Measurements from ENCODE around the gene ETV5. TPM values are rescaled to one million over a fixed set of nuclear protein-coding genes. Genes with fewer than 3 reads are reported as not detected.

The ETV5 gene
- polyA plus RNA-seq, 1 donor from 2014 or later, result 0.30 TPM

- H3K27ac ChIP-seq (ENCODE audit: low read length), result no peak overlapping the region
- no peaks in the 10 kb centered on the region for H3K9me3 ChIP-seq (ENCODE audit: low read length)
- no peak overlapping the region for H3K9ac ChIP-seq (ENCODE audit: low read length)
- H4K20me1 ChIP-seq (ENCODE audit: insufficient read depth), result no peaks in the 10 kb centered on the region
- H3K9me2 ChIP-seq (ENCODE audit: insufficient read depth, low read length), result no peaks in the 10 kb centered on the region
- H3K79me2 ChIP-seq (replicated peaks; ENCODE audit: insufficient read depth, low read length), result no peaks in the 10 kb centered on the region
- H2AFZ ChIP-seq (ENCODE audit: low read depth, low read length), result no peak overlapping the region
- no peak overlapping the region for H3K4me2 ChIP-seq (ENCODE audit: low read length)
- no peaks in the 10 kb centered on the region for H3K27me3 ChIP-seq (ENCODE audit: insufficient read depth, low read depth, low read length)
- H3F3A ChIP-seq (ENCODE audit: insufficient read depth, low read length, poor library complexity, severe bottlenecking), result no peaks in the 10 kb centered on the region
- no peak for TF ChIP-seq RAD21 (conservative IDR thresholded peaks at IDR 0.05)
- TF ChIP-seq TAF1 (IDR thresholded peaks at IDR 0.05; ENCODE audit: low read depth), result no peak
- TF ChIP-seq CTCF (IDR thresholded peaks at IDR 0.05; ENCODE audit: poor library complexity, severe bottlenecking), result no peak
- no peak for TF ChIP-seq REST (IDR thresholded peaks at IDR 0.05; ENCODE audit: borderline replicate concordance)
- TF ChIP-seq POLR2AphosphoS5 (IDR thresholded peaks at IDR 0.05), result no peak
- no peak for TF ChIP-seq EP300 (conservative IDR thresholded peaks at IDR 0.05; ENCODE audit: poor library complexity, severe bottlenecking)
- no peak for TF ChIP-seq SMC3 (conservative IDR thresholded peaks at IDR 0.05; ENCODE audit: poor library complexity)
- TF ChIP-seq MXI1 (conservative IDR thresholded peaks at IDR 0.05; ENCODE audit: poor library complexity, severe bottlenecking), result no peak
- no peak for TF ChIP-seq EZH2 (IDR thresholded peaks at IDR 0.05; ENCODE audit: borderline replicate concordance, insufficient read depth, low read length, poor library complexity, severe bottlenecking)
- no peaks in the 10 kb centered on the region for H3K36me3 ChIP-seq (ENCODE audit: insufficient read depth, low read length)
- no peak overlapping the region for H3K4me3 ChIP-seq (ENCODE audit: low read length)
Observed at GRCh38 chr3:186118692-186119091, 9.8 kb upstream of the ETV5 start.

GRCh38 chr3:186117521-186118134 lies 8.7 kb upstream of the ETV5 start:
- no peaks in the 10 kb centered on the region for H3K36me3 ChIP-seq (ENCODE audit: insufficient read depth, low read length)
- H3F3A ChIP-seq (ENCODE audit: insufficient read depth, low read length, poor library complexity, severe bottlenecking), result no peaks in the 10 kb centered on the region
- H3K9me3 ChIP-seq (ENCODE audit: low read length), result no peaks in the 10 kb centered on the region
- TF ChIP-seq MXI1 (conservative IDR thresholded peaks at IDR 0.05; ENCODE audit: poor library complexity, severe bottlenecking), result no peak
- TF ChIP-seq RAD21 (conservative IDR thresholded peaks at IDR 0.05), result no peak
- TF ChIP-seq EP300 (conservative IDR thresholded peaks at IDR 0.05; ENCODE audit: poor library complexity, severe bottlenecking), result no peak
- TF ChIP-seq SMC3 (conservative IDR thresholded peaks at IDR 0.05; ENCODE audit: poor library complexity), result no peak
- no peak for TF ChIP-seq POLR2AphosphoS5 (IDR thresholded peaks at IDR 0.05)
- no peak for TF ChIP-seq REST (IDR thresholded peaks at IDR 0.05; ENCODE audit: borderline replicate concordance)
- no peak overlapping the region for H3K27ac ChIP-seq (ENCODE audit: low read length)
- H2AFZ ChIP-seq (ENCODE audit: low read depth, low read length), result no peak overlapping the region
- no peaks in the 10 kb centered on the region for H3K79me2 ChIP-seq (replicated peaks; ENCODE audit: insufficient read depth, low read length)
- H3K9me2 ChIP-seq (ENCODE audit: insufficient read depth, low read length), result no peaks in the 10 kb centered on the region
- no peaks in the 10 kb centered on the region for H3K27me3 ChIP-seq (ENCODE audit: insufficient read depth, low read depth, low read length)
- no peak overlapping the region for H3K9ac ChIP-seq (ENCODE audit: low read length)
- H3K4me3 ChIP-seq (ENCODE audit: low read length), result no peak overlapping the region
- no peaks in the 10 kb centered on the region for H4K20me1 ChIP-seq (ENCODE audit: insufficient read depth)
- no peak overlapping the region for H3K4me2 ChIP-seq (ENCODE audit: low read length)
